Measurements from ENCODE around the gene TBC1D8.

TBC1D8 gene
- 9.1 to 157 (median 45.2) reads per million in 18 experiments for total RNA-seq

DNA sequence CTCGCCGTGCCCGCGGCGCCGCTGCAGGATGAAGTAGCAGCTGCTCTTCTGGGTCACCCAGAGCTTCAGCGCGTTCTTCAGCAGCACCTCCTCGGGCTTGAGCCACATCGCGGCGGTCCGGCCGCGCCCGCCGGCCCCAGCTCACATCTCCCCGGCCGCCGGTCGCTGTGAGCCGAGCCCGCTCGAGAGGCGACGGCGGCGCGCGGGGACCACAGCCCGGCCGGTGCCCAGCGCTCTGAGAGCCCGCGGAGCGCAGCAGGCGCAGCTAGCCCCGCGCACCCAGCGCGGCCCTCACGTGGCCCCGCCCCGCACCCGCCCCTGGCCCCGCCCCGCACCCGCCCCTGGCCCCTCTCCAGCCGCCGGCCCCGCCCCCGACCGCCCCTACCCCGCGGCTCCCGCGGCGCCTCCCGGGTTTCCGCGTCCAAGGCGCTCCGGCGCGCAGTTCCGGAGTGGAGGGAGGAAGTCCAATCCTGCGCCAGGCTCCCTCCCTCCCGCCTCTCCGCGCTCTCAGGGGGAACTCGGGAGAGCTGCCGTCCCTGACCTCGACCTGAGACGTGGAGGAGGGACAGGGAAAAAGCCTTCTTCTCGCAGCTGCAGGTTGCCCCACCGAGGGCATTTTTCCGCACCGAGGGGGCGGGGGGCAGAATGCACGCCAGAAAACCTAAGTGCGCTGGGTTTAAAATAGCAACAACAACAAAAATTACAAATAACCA lies at the start of gene TBC1D8:
Gene TBC1D8 (minus strand): TSS at position 237 of the 713 bp plus-strand sequence. CDS start 129 bp downstream, at position 108.
- DNase-seq, result peak; percentile 76 to 93

DNA sequence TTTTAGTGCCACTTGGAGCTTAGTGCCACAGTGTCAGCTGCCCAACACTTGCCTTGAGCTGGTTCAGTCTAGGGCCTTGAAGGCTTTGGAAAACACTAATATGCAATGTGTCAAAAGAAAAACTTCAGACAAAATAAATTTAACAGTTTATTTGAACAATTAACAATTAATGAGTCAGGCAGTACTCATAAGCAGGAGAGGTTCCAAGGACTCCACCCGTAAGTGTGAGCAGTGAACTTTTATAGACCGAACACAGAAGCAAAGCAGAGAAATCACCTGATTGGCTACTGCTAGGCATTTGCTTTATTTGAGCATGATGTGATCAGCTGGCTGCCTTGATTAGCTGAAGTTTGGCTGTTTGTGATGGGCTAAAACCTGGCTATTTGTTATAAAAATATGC lies 49.5 kb upstream of the TBC1D8 start:
- DNase-seq, result no peak

DNA sequence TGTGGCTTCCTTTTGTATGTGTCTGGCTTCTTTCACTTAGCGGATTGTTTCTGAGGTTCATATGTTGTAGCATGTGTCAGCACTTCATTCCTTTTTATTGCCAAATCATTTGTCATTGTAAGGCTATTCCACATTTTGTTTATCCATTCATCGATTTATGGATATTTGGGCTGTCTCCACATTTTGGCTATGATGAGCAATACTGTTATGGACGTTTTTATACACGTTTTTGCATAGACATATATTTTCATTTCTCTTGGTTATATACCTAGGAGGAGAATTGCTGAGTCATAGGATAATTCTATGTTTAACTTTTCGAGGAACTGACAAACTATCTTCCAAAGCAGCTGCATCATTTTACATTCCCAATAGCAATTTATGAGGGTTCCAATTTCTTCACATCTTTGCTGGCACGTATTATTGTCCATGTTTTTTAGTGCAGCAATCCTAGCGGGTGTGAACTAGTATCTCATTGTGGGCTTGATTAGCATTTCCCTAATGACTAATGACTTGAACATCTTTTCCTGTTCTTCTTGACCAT lies 48.1 kb upstream of the TBC1D8 start:
- no peak for DNase-seq

DNA sequence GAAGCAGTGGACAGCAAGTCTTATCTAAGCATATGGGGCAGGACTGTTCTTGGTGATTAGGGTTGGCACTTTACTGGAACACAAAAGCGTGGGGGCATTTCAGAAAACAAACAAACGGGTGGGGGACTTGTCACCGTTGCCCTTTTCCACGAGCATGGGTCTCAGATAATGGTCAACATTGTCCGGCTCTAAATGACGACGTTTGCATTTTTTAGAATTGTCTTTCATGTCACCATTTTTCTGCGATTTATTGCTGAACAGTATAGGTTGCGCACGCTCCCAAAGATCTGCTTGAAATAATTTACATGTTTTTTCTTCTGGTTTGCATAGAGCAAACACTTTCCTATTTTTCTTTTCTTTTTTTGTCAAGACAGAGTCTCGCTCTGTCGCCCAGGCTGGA lies 46.6 kb upstream of the TBC1D8 start:
- DNase-seq, result no peak

DNA sequence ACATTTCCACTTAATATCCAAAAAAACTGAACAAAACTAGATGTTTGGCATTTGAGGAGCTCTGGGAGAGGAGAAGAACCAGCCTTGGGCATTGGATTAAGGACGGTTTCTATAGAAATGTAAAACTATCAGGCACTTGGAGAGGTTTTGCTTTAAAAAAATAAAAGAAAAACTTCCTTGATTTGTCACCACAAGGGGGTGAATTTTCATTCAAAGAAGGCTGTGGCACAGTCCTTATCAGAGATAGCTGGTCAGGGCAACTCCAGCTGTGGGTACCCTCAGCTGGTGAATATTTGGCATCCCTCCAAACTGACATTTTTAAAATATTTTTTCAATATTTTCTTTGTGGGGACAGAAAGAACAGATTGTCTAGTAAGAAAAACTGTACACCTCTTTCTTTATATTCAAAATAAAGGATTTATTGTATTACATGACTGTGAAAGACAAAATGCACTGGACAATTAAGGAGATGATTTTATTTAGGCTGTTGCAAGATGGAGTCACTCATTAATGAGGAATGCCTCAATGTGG lies 46.1 kb upstream of the TBC1D8 start:
- DNase-seq, result no peak

DNA sequence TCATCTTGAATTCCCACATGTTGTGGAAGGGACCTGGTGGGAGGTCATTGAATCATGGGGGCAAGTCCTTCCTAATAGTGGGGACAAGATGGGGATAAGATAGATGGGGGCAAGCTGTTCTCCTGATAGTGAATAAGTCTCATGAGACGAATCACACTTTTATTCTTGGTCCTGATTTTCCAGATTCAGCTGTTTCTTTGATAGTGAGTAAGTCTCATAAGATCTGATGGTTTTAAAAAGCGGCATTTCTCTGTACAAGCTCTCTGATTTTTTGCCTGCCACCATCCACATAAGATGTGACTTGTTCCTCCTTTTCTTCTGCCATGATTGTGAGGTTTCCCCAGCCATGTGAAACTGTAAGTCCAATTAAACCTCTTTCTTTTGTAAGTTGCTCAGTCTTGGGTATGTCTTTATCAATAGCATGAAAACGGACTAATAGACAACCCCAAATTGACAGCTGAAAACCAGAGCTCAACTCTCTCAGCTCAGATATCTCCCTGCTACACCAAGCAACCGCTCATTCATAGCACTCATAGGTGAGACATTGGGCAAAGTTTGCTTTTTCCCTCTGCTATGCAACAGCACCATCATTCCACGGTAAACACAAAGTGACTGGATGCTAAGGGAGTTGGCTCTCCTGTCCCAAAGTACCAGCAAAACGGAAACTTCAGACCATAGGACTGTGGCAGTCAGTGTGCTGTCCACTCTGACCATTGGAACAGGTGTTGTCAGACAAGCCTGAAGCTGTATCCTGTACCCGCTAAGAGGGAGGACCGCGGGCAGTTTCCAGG lies 44.9 kb upstream of the TBC1D8 start:
- DNase-seq, result no peak

DNA sequence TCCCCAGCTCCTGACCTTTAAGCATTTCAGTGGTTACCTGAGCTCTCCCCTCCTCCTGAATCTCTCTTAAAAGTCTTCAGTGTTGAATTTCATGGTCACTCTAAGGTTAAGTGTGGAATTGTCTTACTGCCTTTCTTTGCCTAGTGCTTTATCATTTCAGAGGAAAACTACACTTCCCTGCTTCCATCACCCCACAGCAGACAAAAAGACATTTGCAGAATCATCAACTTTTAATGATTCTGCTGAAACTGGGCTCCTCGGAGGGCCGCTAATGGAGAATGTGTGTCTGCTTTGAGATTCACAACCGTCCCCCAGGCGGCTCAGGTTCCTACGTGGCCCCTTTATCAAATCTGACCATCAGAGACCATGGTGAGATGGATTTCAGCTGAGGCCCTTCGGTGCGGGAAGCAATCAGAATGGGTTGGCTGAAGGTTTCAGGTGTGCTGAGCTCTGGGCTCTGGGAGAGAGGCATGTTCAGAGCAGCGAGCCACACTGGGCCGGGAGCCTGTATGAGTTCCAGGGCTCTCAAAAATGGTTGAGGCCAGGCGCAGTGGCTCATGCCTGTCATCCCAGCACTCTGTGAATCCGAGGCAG lies 41.9 kb upstream of the TBC1D8 start:
- no peak for DNase-seq

DNA sequence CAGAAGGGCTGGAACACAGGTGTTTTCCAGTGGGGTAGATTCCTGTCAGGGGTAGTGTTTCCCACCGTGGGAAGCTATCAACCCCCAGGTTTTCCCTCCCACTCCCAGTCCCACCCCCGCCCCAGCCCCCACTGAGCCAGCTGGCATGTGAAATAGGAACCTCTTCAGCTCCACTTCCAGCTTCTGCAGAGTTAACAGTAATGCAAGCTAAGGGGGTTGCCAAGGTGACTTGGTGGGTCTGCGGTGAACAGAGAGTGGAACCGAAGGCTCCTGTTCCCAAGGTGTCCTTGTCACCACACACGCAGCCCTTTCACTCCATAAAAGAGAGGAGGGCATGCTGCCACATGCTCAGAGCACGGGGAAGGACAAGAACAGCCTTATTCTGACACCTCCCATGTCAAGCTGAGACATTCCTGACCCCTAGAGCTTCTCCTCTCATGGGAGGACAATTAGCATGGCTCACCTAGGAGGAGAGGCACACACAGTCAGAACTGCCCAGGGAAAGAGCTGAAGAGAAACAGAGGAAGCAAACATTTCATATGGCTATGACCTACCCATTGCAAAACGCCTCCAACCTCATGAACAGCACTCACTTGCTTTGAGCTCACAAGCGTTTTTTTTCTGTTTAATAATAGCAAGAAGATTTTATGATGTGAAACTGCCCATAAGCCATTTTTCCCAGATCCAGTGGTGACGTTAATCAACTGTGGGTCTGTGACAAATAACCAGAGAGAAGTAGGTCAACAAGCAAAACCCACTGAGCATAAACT lies 39.8 kb upstream of the TBC1D8 start:
- peak; percentile 88 to 94 for DNase-seq

DNA sequence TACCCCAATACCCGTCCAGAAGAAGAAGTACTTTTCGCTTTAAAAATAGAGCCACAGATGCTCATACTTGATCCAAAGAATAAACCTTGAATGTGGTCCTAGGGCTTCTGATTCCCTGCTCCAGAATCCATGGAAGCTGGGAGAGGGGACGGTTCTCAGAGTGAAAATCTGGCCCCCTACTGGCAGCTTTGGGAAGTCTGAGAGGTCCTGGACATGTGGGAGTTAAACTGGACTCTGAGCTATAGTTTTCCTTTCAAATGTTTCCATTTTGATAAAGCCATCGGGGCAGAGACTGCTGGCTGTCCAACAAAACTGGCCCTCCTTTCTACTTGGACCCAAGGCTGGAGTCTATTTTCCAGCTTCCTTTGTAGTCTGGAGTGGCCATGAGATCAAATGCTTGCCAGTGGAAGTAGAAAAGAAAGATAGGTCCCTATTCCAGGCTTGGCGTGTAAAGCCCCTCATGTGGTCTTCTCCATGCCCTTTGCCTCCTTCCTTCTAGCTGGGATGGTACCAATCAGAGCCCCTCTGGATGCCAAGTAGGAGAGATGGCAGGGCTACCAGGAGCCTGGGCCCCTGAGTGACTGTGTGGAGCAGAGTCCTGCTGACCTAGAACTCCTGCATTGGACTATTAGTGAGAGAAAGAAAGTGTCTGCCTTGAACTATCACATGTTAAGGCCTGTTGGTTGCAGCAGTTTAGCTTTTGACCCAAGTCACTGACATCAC lies 37.7 kb upstream of the TBC1D8 start:
- DNase-seq, result no peak

DNA sequence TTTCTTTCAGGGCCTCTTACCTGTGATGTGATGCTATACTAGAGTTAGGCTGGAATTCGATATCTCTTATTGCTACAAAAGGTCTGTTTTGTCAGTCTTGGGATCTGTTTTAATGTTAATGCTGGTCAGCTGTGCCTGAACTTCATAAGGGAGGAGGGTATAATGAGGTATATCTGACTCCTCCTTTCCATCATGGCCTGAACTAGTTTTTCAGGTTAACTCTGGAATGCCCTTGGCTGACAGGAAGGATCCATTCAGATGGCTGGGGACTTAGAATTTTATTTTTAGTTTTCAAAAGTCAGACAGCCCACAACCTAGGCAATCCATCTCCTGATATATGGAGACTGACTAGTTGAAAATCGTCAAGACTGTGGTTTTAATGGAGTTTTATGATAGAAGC lies 35.9 kb upstream of the TBC1D8 start:
- DNase-seq, result no peak

DNA sequence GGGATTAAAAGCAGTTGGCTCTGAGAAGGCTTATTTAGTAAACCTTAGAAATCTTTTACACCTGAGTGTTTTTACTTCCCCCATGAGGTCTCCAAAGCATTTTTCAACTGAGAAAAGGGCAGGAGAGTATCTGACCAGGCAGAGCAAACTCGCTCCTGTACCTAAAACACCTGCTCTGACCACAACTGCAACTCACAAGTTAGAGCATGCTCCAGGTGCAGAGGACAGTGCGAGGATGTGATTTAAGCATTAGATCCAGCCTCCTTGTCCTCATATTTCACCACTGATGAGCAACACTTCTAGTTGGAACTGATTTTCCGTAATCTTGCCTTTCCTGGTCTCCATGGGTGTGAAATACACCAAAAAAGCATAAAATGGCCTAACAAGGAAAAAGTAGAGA lies 34.5 kb upstream of the TBC1D8 start:
- DNase-seq, result no peak

DNA sequence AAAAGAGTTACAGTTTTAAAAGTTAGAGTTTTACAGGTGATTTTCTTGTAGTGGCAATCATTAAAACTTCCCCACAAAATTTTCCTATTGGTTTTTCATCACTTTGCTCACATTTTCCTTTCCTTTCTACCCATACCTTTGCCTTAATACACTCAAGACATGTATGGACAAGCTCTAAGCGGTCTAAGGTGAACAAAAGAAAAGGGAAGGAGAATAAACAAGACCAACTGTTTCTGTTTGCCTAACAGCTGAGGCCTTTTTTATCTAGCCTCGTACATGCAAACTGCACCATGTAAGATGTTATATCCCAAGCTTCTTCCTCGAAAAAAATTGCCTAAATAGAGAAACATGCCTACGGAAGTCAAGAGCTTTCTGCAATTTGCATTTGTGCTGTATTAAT lies 33.9 kb upstream of the TBC1D8 start:
- no peak for DNase-seq

DNA sequence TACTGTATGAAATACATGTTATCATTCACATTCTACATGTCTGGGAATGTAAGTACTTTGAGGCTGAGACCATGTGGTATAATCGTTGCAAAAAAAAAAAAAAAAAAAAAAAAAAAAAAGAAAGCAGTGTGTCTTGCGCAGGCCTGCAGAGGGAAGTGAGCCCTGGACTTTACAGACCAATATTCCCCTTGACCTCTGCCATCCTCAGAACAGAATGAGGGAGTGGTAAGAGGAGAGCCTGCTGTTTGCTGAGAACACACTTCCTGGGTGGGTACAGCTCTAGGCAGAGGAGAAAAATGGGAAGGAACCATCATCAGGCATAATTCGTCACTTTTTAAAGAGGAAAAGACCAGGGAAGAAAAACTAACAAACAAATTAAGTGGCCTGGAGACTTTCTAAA lies 28.8 kb upstream of the TBC1D8 start:
- DNase-seq, result peak; percentile 92 to 97

DNA sequence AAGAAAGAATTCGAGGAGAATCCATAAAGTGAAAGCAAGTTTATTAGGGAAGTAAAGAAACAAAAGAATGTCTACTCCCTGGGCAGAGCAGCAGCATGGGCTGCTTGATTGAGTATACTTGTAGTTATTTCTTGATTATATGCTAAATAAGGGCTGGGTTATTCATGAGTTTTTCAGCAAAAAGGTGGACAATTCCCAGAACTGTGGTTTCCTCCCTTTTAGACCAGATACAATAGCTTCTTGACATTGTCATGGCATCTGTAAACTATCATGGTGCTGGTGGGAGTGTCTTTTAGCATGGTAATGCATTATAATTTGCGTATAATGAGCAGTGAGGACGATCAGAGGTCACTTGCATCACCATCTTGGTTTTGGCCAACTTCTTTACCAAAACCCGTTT lies 25.6 kb upstream of the TBC1D8 start:
- no peak for DNase-seq

DNA sequence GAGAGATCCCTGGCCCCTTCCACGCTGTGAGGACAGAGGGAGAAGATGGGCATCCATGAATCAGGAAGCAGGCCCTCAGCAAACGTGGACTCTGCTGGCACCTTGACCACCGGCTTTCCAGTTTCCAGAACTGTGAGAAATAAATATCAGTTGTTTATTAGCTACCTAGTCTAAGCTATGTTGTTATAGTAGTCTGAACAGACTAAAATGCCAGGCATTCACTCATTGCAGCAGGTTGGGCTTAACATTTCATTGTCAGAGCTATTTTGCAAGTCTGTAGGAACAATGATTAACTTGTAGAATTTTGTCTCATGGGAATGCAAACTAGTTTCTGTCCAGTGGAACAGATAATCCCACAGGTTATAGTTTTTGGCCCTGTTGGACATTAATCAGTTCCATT lies 24.8 kb upstream of the TBC1D8 start:
- DNase-seq, result peak in 1 of 2 donors; percentile 9

DNA sequence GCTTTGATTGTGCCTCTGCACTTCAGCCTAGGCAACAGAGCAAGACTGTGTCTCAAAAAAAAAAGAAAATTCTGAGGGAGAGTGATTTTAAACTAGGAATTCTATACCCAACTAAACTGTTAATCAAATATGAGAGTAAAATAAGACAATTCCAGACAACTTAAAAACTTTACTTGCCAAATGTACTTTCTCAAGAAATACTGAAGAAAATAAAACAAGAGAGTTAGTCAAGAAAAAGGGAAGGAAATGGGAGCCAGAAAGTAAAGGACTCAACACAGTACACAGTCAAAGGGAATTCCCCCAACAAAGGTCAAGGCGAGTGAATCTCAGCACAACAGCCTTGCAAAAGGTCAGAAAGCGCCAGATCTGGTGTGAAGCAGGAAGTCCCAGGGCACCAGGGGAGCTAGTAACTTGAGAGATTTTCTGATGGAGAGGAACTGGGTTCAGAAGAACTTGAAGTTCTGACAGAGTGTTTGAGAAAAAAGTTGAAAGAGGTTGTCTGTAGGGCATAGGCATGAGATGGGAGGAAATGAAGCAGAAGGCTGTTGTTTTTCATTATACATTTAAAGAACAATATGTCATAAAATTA lies 22.6 kb upstream of the TBC1D8 start:
- DNase-seq, result peak; percentile 96

DNA sequence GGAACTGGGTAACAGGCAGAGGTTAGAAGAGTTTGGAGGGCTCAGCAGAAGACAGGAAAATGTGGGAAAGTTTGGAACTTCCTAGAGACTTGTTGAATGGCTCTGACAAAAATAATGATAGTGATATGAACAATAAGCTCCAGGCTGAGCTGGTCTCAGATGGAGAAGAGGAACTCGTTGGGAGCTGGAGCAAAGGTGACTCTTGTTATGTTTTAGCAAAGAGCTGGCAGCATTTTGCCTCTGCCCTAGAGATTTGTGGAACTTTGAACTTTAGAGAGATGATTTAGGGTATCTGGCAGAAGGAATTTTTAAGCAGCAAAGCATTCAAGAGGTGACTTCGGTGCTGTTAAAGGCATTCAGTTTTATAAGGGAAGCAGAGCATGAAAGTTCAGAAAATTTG lies 18.6 kb upstream of the TBC1D8 start:
- DNase-seq, result peak; percentile 25 to 63

DNA sequence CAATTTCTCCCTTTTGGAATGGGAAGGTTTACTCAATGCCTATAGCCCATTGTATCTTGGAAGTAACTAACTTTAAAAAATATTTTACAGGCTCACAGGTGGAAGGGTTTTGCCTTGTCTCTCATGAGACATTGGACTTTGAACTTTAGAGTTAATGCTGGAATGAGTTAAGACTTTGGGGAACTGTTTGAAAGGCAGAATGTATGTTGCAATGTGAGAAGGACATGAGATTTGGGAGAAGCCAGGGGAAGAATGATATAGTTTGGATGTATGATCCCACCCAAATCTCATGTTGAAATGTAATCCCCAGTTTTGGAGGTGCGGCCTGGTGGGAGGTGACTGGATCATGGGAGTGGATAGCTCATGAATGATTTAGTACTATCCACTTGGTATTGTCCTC lies 17.5 kb upstream of the TBC1D8 start:
- DNase-seq, result peak; percentile 6 to 22

DNA sequence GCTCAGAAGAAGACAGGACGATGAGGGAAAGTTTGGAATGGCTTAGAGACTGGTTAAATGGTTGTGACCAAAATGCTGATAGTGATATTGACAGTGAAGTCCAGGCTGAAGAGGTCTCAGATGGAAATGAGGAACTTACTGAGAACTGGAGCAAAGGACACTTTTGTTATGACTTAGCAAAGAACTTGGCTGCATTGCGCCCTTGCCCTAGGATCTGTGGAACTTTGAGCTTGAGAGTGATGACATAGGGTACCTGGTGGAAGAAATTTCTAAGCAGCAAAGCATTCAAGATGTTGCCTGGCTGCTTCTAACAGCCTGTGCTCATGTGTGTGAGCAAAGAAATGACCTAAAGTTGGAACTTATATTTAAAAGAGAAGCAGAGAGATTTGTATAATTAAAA lies 16.4 kb upstream of the TBC1D8 start:
- peak; percentile 77 to 78 for DNase-seq

DNA sequence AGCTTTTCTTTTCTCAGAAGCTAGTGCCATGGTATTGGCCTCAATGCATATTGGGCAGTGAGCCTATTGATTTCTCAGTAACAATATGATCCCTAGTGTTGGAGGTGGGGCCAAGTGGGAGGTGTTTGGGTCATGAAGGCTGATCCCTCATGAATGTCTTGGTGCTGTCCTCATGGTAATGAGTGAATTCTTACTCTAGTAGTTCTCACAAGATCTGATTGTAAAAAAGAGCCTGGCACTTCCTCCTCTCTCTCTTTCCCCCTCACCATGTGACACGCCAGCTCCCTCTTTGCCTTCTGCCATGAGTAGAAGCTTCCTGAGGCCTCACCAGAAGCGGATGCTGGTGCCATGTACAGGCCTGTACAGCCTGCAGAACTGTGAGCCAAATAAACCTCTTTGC lies 12.8 kb upstream of the TBC1D8 start:
- DNase-seq, result peak; percentile 42 to 57
